Esophagus (tissue), 2 donors: ENCODE data around the gene TRAF6. TPM values are rescaled to one million over a fixed set of nuclear protein-coding genes. Genes with fewer than 3 reads are reported as not detected.

Experiments
- H3K27ac ChIP-seq, 2 donors: one replicate each; pipeline ENCODE4 v1.5.1; 2013; ENCODE audit warnings: low read depth in 2 of 2, mild to moderate bottlenecking in 2 of 2, inconsistent platforms in 1 of 2, low read length in 1 of 2, moderate library complexity in 1 of 2
- H3K27me3 ChIP-seq, 2 donors: one replicate each; pipeline ENCODE4 v1.6.1; 2013; ENCODE audit warnings: low read length in 2 of 2, control low read depth in 1 of 2, mild to moderate bottlenecking in 1 of 2; ENCODE audit not compliant: insufficient read depth in 2 of 2, control insufficient read depth in 1 of 2
- H3K36me3 ChIP-seq, 2 donors: one replicate each; pipeline ENCODE4 v1.6.1; 2013; ENCODE audit warnings: low read length in 1 of 2; ENCODE audit not compliant: control insufficient read depth in 2 of 2, insufficient read depth in 2 of 2
- H3K4me1 ChIP-seq, 2 donors: one replicate each; pipeline ENCODE4 v1.6.1; 2013; ENCODE audit warnings: low read length in 1 of 2; ENCODE audit not compliant: control insufficient read depth in 2 of 2, insufficient read depth in 2 of 2
- H3K4me3 ChIP-seq, 2 donors: one replicate each; pipeline ENCODE4 v1.5.1; 2013; ENCODE audit warnings: low read length in 2 of 2, mild to moderate bottlenecking in 2 of 2, low read depth in 1 of 2, moderate library complexity in 1 of 2
- H3K9me3 ChIP-seq, 2 donors: one replicate each; pipeline ENCODE4 v1.6.1; 2013; ENCODE audit warnings: mild to moderate bottlenecking in 2 of 2, low read depth in 1 of 2, low read length in 1 of 2, moderate library complexity in 1 of 2; ENCODE audit not compliant: control insufficient read depth in 2 of 2, insufficient read depth in 1 of 2
- WGBS, 2 donors: extraction: QIAGEN DNeasy Blood & Tissue Kit; methylation state at CpG; one replicate each; pipeline ENCODE4 v1.1.7; 2013; 5-methylcytosine and 5-hydroxymethylcytosine counted together
- polyA plus RNA-seq, 2 donors: library from polyadenylated mRNA; stranded (reverse); fragments of 200-250 nt; gene quantifications; one replicate each; pipeline ENCODE4 v1.2.3, GENCODE V29; 2013
- donor health status: healthy with polysubstance abuse.
- donor health status: Bipolar disorder and iron deficiency.

TRAF6 gene
- polyA plus RNA-seq, 2 donors: 1.9 to 3.7 TPM

DNA sequence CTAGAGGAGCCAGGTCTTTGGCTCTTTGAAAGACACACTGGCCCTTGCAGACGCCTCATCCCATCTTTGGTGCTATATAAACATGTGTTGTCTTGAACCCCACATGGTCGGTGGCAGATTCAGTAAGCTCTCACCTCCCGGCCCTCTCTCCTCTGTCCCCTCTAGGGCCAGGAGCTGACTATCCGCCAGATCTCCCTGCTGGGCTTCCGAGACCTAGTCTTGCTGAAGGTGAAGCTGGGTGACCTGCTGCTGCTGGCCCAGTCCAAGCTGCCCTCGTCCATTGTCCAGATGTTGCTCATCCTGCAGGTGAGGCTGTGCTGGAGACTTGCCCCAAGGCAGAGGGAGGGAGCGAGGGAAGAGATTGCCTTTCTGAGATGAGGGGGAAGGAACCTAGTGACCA, 63.9 kb downstream of the TRAF6 start:
- peaks cover 2 to 3% of the 10 kb centered on the region in 2 donors for H3K4me1 ChIP-seq
- peaks cover 0 to 3% of the 10 kb centered on the region in 2 donors for H3K36me3 ChIP-seq
- H3K4me3 ChIP-seq: no peak overlapping the region
- no peaks in the 10 kb centered on the region for H3K9me3 ChIP-seq
- 89 to 93% methylated on average over 7 of the region's 7 CpGs for WGBS, 2 donors
- no peaks in the 10 kb centered on the region for H3K27me3 ChIP-seq
- no peak overlapping the region for H3K27ac ChIP-seq

DNA sequence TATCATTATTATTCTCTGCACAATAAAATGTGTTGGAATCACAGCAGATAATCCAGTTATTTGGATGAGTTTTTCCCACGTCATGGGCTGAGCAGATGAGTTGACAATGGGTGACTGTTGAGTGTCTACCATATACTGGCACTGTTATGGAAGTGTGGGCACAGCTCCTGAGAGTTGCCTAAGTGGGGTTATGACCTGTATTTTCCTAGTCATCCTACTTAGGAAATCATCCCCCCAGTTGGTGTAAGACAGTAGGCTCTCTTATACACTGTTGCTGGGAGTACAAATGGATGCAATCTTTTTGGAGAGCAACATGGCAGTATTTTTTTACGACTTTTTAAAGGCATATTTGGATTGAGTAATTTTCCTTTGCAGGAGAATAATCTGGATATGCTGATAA, 66.4 kb downstream of the TRAF6 start:
- Histone ChIP-seq H3K27ac (no peak overlapping the region), H3K4me1 (peaks cover 0 to 2% of the 10 kb centered on the region in 2 donors), H3K9me3 (no peaks in the 10 kb centered on the region), H3K36me3 (peaks cover 0 to 3% of the 10 kb centered on the region in 2 donors), H3K27me3 (no peaks in the 10 kb centered on the region), H3K4me3 (no peak overlapping the region)
- 87 to 94% methylated on average over 2 of the region's 2 CpGs for WGBS, 2 donors

- no peaks in the 10 kb centered on the region for H3K27me3 ChIP-seq
- no peak overlapping the region for H3K27ac ChIP-seq
- H3K4me3 ChIP-seq: no peak overlapping the region
- peaks cover 0 to 2% of the 10 kb centered on the region in 2 donors for H3K4me1 ChIP-seq
- peaks cover 0 to 5% of the 10 kb centered on the region in 2 donors for H3K36me3 ChIP-seq
- 88 to 95% methylated on average over 2 of the region's 2 CpGs for WGBS, 2 donors
- H3K9me3 ChIP-seq: no peaks in the 10 kb centered on the region
These were observed 68.4 kb downstream of the TRAF6 start for GRCh38 chr11:36441610-36442208.

DNA sequence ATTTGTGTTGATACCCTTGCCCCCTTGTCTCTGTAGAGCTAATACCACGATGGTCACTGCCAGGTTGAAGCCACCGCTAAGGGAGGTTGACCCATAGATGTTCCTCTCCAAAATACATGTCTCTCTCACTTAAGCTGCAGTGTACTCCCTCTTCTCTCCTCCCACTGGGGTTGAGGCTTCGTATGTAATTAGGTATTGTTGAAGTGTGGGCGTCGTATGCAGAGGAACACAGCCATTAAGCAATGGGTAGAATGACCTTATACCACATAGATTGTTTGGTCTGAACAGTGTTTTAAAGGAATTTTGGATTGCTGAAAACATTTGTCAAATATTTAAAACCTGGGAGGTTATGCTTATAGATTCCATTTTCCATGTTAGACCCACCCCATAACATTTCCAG, 71.9 kb downstream of the TRAF6 start:
- H3K27ac ChIP-seq: no peak overlapping the region
- H3K4me1 ChIP-seq: peaks cover 0 to 2% of the 10 kb centered on the region in 2 donors
- no peak overlapping the region for H3K4me3 ChIP-seq
- WGBS, 2 donors: 92 to 96% methylated on average over 5 of the region's 5 CpGs
- no peaks in the 10 kb centered on the region for H3K27me3 ChIP-seq
- peaks cover 0 to 2% of the 10 kb centered on the region in 2 donors for H3K36me3 ChIP-seq
- no peaks in the 10 kb centered on the region for H3K9me3 ChIP-seq

DNA sequence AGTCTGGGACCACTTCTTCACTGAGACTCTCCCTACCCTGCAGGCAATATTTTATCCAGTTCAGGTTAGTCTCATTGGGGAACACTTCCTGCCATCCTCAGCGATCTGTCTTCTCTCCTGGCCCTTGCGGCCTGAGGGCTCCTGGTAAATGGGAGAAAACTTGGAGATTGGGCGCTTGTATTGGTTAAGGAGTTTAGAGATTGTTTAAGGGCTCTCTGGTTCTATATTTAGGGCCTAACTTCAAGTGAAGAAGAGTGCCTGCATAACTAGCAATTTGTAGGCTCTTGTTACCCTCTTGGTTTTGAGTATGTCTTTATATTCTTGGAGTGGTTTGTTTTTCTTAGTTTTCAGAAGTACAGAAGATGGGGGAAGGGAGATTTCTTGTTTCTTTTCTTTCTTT, 72.7 kb downstream of the TRAF6 start:
- Histone ChIP-seq H3K36me3 (peaks cover 0 to 2% of the 10 kb centered on the region in 2 donors), H3K4me3 (no peak overlapping the region), H3K4me1 (peaks cover 0 to 2% of the 10 kb centered on the region in 2 donors), H3K27ac (no peak overlapping the region), H3K27me3 (no peaks in the 10 kb centered on the region), H3K9me3 (no peaks in the 10 kb centered on the region)
- WGBS, 2 donors: 90 to 94% methylated on average over 3 of the region's 3 CpGs

Other genes with a start within 250 kb of the TRAF6 start
- 10 to 100 TPM; 21.0 to 33.5 TPM for gene COMMD9, start 220.8 kb downstream of the TRAF6 start, polyA plus RNA-seq
- 1 to 10 TPM; 1.1 to 1.3 TPM for gene PRR5L, start 214.0 kb downstream of the TRAF6 start, polyA plus RNA-seq
- gene RAG1, start 57.7 kb upstream of the TRAF6 start, polyA plus RNA-seq: under 1 TPM; 0.18 to 0.29 TPM
- gene IFTAP, start 84.2 kb upstream of the TRAF6 start, polyA plus RNA-seq: 10 to 100 TPM; 10.6 to 11.9 TPM
- gene RAG2, start 88.0 kb upstream of the TRAF6 start, polyA plus RNA-seq: not detected